Activated naive CD4-positive, alpha-beta T cell treated with anti-CD3 and anti-CD28 coated beads, Interleukin-2, amount 10 ng/mL, durations not matched to agents 7 days and 5 days (primary cell): Measurements from ENCODE around the gene TRAF3IP3.

Source experiments
- CTCF ChIA-PET: fragments of 350-600 bp; sonication (Branson Sonifier 250); formaldehyde crosslinking; loops from one replicate; lab custom pipeline; 2021; ENCODE audit warnings: antibody characterized with exemption; lab: Charles Lee
- DNase-seq: peaks from one replicate; pipeline ENCODE4 v3.0.0-alpha.2; 2020
- H3K27ac Mint-ChIP-seq: one replicate; pipeline ENCODE4 v1.8.0; 2021; ENCODE audit warnings: mild to moderate bottlenecking, moderate library complexity, mixed read lengths
- H3K27me3 Mint-ChIP-seq: one replicate; pipeline ENCODE4 v1.8.0; 2021; ENCODE audit warnings: mild to moderate bottlenecking, mixed read lengths
- H3K36me3 Mint-ChIP-seq: one replicate; pipeline ENCODE4 v1.8.0; 2021; ENCODE audit warnings: mixed read lengths
- H3K4me1 Mint-ChIP-seq: one replicate; pipeline ENCODE4 v1.8.0; 2021; ENCODE audit warnings: mixed read lengths
- H3K4me3 Mint-ChIP-seq: one replicate; pipeline ENCODE4 v1.8.0; 2021; ENCODE audit warnings: mild to moderate bottlenecking, moderate library complexity, mixed read lengths
- H3K9me3 Mint-ChIP-seq: one replicate; pipeline ENCODE4 v1.8.0; 2021; ENCODE audit warnings: mixed read lengths

The TRAF3IP3 gene, protein sequence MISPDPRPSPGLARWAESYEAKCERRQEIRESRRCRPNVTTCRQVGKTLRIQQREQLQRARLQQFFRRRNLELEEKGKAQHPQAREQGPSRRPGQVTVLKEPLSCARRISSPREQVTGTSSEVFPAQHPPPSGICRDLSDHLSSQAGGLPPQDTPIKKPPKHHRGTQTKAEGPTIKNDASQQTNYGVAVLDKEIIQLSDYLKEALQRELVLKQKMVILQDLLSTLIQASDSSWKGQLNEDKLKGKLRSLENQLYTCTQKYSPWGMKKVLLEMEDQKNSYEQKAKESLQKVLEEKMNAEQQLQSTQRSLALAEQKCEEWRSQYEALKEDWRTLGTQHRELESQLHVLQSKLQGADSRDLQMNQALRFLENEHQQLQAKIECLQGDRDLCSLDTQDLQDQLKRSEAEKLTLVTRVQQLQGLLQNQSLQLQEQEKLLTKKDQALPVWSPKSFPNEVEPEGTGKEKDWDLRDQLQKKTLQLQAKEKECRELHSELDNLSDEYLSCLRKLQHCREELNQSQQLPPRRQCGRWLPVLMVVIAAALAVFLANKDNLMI

GRCh38 chr1:209755926-209756614 is at the start of gene TRAF3IP3:
Gene TRAF3IP3 (plus strand): TSS chr1:209756053. CDS start chr1:209760040, 3,987 bp downstream.
- H3K4me3 Mint-ChIP-seq: peak within 1 kb of the TSS; percentile 99
- H3K27me3 Mint-ChIP-seq: no peaks in the 10 kb centered on the region
- peak; percentile 87 for DNase-seq
- H3K27ac Mint-ChIP-seq: peak within 1 kb of the TSS; percentile 99
- no peaks in the 10 kb centered on the region for H3K9me3 Mint-ChIP-seq
- peaks cover 55% of the 10 kb centered on the region for H3K36me3 Mint-ChIP-seq
- peaks cover 77% of the 10 kb centered on the region for H3K4me1 Mint-ChIP-seq
- CTCF ChIA-PET: interaction anchor here (0.9 to 3.8 kb wide), 6 partner anchors 8 to 70 kb away, joined by 3 to 60 read pairs (median 5); no protein-coding TSS in a partner anchor

- H3K36me3 Mint-ChIP-seq: no peaks in the 10 kb centered on the region
- H3K4me3 Mint-ChIP-seq: no peak overlapping the region
- H3K9me3 Mint-ChIP-seq: no peaks in the 10 kb centered on the region
- peaks cover 29% of the 10 kb centered on the region for H3K4me1 Mint-ChIP-seq
- CTCF ChIA-PET: interaction anchor here (1.3 to 2.9 kb wide), 2 partner anchors 31 to 43 kb away, joined by 6 to 18 read pairs; no protein-coding TSS in a partner anchor
- no peak overlapping the region for H3K27ac Mint-ChIP-seq
- H3K27me3 Mint-ChIP-seq: no peaks in the 10 kb centered on the region
- no peak for DNase-seq
Measured at GRCh38 chr1:209706622-209707021, 49.2 kb upstream of the TRAF3IP3 start.

DNA sequence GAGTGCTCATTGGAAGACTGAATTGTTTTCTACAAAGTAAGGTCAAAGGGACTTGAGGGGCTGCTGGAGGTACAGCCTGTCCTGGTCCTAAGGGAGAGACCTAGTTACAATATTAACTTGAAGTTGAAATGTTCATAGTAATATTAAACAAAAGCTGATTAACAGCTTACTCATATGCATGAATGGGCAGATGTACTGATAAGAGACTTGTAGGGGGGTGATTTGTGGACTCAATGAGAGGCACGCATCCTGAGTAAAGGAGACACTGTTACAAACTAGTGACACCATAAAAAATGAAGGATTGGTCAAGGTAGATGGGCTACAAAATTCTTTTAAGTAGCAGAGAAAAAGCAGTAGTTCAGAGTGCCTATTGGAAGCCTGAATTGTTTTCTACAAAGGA is 48.5 kb upstream of the TRAF3IP3 start:
- Mint-ChIP-seq H3K4me3 (no peak overlapping the region), H3K27ac (no peak overlapping the region), H3K36me3 (no peaks in the 10 kb centered on the region), H3K27me3 (no peaks in the 10 kb centered on the region), H3K4me1 (peaks cover 26% of the 10 kb centered on the region), H3K9me3 (no peaks in the 10 kb centered on the region)
- DNase-seq: no peak
- CTCF ChIA-PET: interaction anchor here (1.3 to 2.9 kb wide), 2 partner anchors 30 to 42 kb away, joined by 6 to 18 read pairs; no protein-coding TSS in a partner anchor

GRCh38 chr1:209708297-209708696 is 47.6 kb upstream of the TRAF3IP3 start:
- no peak overlapping the region for H3K27ac Mint-ChIP-seq
- peaks cover 26% of the 10 kb centered on the region for H3K4me1 Mint-ChIP-seq
- H3K36me3 Mint-ChIP-seq: no peaks in the 10 kb centered on the region
- DNase-seq: no peak
- CTCF ChIA-PET: interaction anchor here (1.5 kb wide), 1 partner anchor 34 kb away, joined by 3 read pairs; no protein-coding TSS in a partner anchor
- H3K4me3 Mint-ChIP-seq: no peak overlapping the region
- no peaks in the 10 kb centered on the region for H3K9me3 Mint-ChIP-seq
- no peaks in the 10 kb centered on the region for H3K27me3 Mint-ChIP-seq

- no peaks in the 10 kb centered on the region for H3K9me3 Mint-ChIP-seq
- DNase-seq: no peak
- no peak overlapping the region for H3K4me3 Mint-ChIP-seq
- CTCF ChIA-PET: no interaction called here
- no peaks in the 10 kb centered on the region for H3K36me3 Mint-ChIP-seq
- no peak overlapping the region for H3K27ac Mint-ChIP-seq
- H3K4me1 Mint-ChIP-seq: peaks cover 22% of the 10 kb centered on the region
- no peaks in the 10 kb centered on the region for H3K27me3 Mint-ChIP-seq
Measured at GRCh38 chr1:209710093-209710492, 45.8 kb upstream of the TRAF3IP3 start.

GRCh38 chr1:209710847-209711246 is 45.0 kb upstream of the TRAF3IP3 start:
- Mint-ChIP-seq H3K9me3 (no peaks in the 10 kb centered on the region), H3K4me1 (peaks cover 29% of the 10 kb centered on the region)
- CTCF ChIA-PET: no interaction called here

GRCh38 chr1:209714338-209714737 is 41.5 kb upstream of the TRAF3IP3 start:
- no peaks in the 10 kb centered on the region for H3K27me3 Mint-ChIP-seq
- H3K4me1 Mint-ChIP-seq: peaks cover 36% of the 10 kb centered on the region
- no peak overlapping the region for H3K4me3 Mint-ChIP-seq
- H3K9me3 Mint-ChIP-seq: peaks cover 3% of the 10 kb centered on the region
- CTCF ChIA-PET: interaction anchor here (0.7 kb wide), 1 partner anchor 34 kb away, joined by 3 read pairs; no protein-coding TSS in a partner anchor
- no peak for DNase-seq
- H3K36me3 Mint-ChIP-seq: no peaks in the 10 kb centered on the region
- H3K27ac Mint-ChIP-seq: no peak overlapping the region

More at GRCh38 chr1:209710847-209711246, 45.0 kb upstream of the TRAF3IP3 start:
- Mint-ChIP-seq H3K27me3 (no peaks in the 10 kb centered on the region), H3K27ac (no peak overlapping the region), H3K36me3 (no peaks in the 10 kb centered on the region), H3K4me3 (no peak overlapping the region)
- no peak for DNase-seq

- DNase-seq: no peak
- no peak overlapping the region for H3K4me3 Mint-ChIP-seq
Measured at GRCh38 chr1:209715314-209715713, 40.5 kb upstream of the TRAF3IP3 start.

GRCh38 chr1:209717818-209718217 is 38.0 kb upstream of the TRAF3IP3 start:
- Mint-ChIP-seq H3K4me3 (no peak overlapping the region), H3K36me3 (no peaks in the 10 kb centered on the region), H3K27me3 (no peaks in the 10 kb centered on the region), H3K27ac (no peak overlapping the region), H3K9me3 (peaks cover 3% of the 10 kb centered on the region), H3K4me1 (peaks cover 22% of the 10 kb centered on the region)
- CTCF ChIA-PET: no interaction called here
- DNase-seq: no peak

More at GRCh38 chr1:209715314-209715713, 40.5 kb upstream of the TRAF3IP3 start:
- CTCF ChIA-PET: no interaction called here
- peaks cover 27% of the 10 kb centered on the region for H3K4me1 Mint-ChIP-seq
- no peaks in the 10 kb centered on the region for H3K36me3 Mint-ChIP-seq
- H3K27ac Mint-ChIP-seq: peak overlapping the region; percentile 43
- H3K9me3 Mint-ChIP-seq: peaks cover 3% of the 10 kb centered on the region
- no peaks in the 10 kb centered on the region for H3K27me3 Mint-ChIP-seq

DNA sequence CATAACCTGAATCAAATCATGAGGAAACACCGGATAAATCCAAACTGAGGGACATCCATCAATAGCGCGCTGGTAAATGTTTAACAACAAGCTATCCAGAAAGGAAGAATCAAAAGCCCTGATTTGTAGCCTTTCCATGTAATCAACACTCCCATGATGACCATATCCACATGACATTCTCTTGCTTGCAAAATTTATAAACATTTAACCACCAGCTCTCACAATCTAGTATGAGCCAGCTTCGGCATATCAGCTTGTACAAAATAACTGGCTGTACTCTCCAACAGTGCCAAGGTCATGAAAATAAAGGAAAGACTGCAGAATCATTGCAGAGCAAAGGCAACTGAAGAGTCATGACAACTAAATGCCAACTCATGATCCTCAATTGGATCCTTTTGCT is 35.5 kb upstream of the TRAF3IP3 start:
- peaks cover 30% of the 10 kb centered on the region for H3K4me1 Mint-ChIP-seq
- CTCF ChIA-PET: no interaction called here
- no peak for DNase-seq
- no peaks in the 10 kb centered on the region for H3K27me3 Mint-ChIP-seq
- H3K27ac Mint-ChIP-seq: no peak overlapping the region
- no peaks in the 10 kb centered on the region for H3K36me3 Mint-ChIP-seq
- no peak overlapping the region for H3K4me3 Mint-ChIP-seq
- peaks cover 3% of the 10 kb centered on the region for H3K9me3 Mint-ChIP-seq

GRCh38 chr1:209720826-209721225 is 35.0 kb upstream of the TRAF3IP3 start:
- H3K27me3 Mint-ChIP-seq: no peaks in the 10 kb centered on the region
- CTCF ChIA-PET: no interaction called here
- no peak for DNase-seq
- H3K36me3 Mint-ChIP-seq: no peaks in the 10 kb centered on the region
- peaks cover 3% of the 10 kb centered on the region for H3K9me3 Mint-ChIP-seq
- H3K4me3 Mint-ChIP-seq: no peak overlapping the region
- H3K4me1 Mint-ChIP-seq: peaks cover 30% of the 10 kb centered on the region
- no peak overlapping the region for H3K27ac Mint-ChIP-seq

DNA sequence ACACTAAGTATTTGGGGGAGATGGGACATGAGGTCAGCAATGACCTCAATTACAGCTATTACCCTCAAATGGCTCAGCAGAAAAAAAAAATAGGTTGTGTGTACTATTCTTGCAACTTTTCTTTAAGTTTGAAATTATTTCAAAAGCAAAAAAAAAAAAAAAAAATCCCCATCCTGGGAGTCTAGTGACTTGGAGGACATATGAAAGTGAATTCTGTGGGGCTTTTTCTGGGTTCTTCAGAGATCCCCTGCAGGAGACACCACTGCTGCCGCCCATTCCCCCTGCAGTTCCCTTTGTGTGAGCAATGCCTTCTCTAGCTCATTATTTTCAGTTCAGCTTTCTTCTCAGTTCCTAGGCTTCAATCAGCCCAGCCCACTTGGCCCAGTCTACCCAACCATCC is 34.5 kb upstream of the TRAF3IP3 start:
- CTCF ChIA-PET: no interaction called here
- no peaks in the 10 kb centered on the region for H3K36me3 Mint-ChIP-seq
- DNase-seq: no peak
- peaks cover 3% of the 10 kb centered on the region for H3K9me3 Mint-ChIP-seq
- no peaks in the 10 kb centered on the region for H3K27me3 Mint-ChIP-seq
- no peak overlapping the region for H3K27ac Mint-ChIP-seq
- H3K4me3 Mint-ChIP-seq: no peak overlapping the region
- peaks cover 26% of the 10 kb centered on the region for H3K4me1 Mint-ChIP-seq

DNA sequence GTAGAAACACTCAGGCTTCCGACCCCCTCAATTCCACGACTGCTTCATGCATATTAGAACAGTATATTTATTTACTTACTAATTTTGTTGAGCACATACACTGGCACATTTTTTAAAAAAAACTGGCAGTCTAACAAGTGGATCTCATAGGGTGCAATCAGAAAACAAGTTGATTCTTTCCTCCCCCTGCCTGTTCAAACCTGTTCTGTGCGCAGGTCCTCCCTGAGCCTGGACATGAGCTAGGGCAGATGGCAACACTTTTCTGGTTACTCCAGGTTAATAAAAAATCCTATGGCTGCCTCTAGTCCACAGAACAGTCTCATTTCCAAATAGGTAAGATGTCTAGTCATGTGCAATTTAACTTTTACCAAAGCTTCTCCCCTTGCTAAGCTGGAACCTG is 32.6 kb upstream of the TRAF3IP3 start:
- Mint-ChIP-seq H3K4me3 (no peak overlapping the region), H3K27me3 (no peaks in the 10 kb centered on the region), H3K36me3 (peaks cover 2% of the 10 kb centered on the region), H3K9me3 (peaks cover 3% of the 10 kb centered on the region), H3K4me1 (peaks cover 32% of the 10 kb centered on the region), H3K27ac (peak overlapping the region; percentile 90)
- CTCF ChIA-PET: interaction anchor here (0.9 to 1.5 kb wide), 4 partner anchors 23 to 33 kb away, joined by 3 to 5 read pairs (median 4); no protein-coding TSS in a partner anchor
- DNase-seq: no peak
